ENCODE measurements around the gene MAPK10. TPM values are rescaled to one million over a fixed set of nuclear protein-coding genes. Genes with fewer than 3 reads are reported as not detected.

Gene MAPK10
- polyA plus RNA-seq, 3 donors = 0.36 TPM; not detected in 2

GRCh38 chr4:86362510-86362909, 2.7 kb upstream of the MAPK10 start:
- H3K27ac ChIP-seq (ENCODE audit: low read depth in 1 of 2, low read length in 2 of 2) = no peak overlapping the region
- no peaks in the 10 kb centered on the region for H3K36me3 ChIP-seq (replicated peaks in 1 of 2; ENCODE audit: control insufficient read depth in 1 of 2, insufficient read depth in 2 of 2, low read length in 2 of 2)
- no peak overlapping the region for H3K9ac ChIP-seq (ENCODE audit: insufficient read depth, low read length, poor library complexity, severe bottlenecking)
- no peak overlapping the region for H3K4me3 ChIP-seq (replicated peaks in 1 of 3; ENCODE audit: low read depth in 2 of 3, low read length in 3 of 3)
- no peak overlapping the region for H3K4me3 Mint-ChIP-seq
- no peaks in the 10 kb centered on the region for H3K9me3 ChIP-seq (replicated peaks in 1 of 2; ENCODE audit: control insufficient read depth in 1 of 2, insufficient read depth in 1 of 2, low read length in 2 of 2)
- peaks cover 1 to 7% (median 2%) of the 10 kb centered on the region in 3 donors for H3K27me3 Mint-ChIP-seq (ENCODE audit: low read depth in 3 of 3)
- H3K4me2 ChIP-seq (replicated peaks; ENCODE audit: extremely low read depth, low read length, poor library complexity, severe bottlenecking) = no peak overlapping the region
- H3K36me3 Mint-ChIP-seq = no peaks in the 10 kb centered on the region
- no peaks in the 10 kb centered on the region for H3K27me3 ChIP-seq (ENCODE audit: control insufficient read depth in 2 of 2, insufficient read depth in 2 of 2, low read length in 2 of 2)
- intact Hi-C loops (cut with micrococcal nuclease) = no loop called here
- DNase-seq = no peak
- H3K27ac Mint-ChIP-seq = no peak overlapping the region
- peaks cover 9 to 17% of the 10 kb centered on the region in 2 donors for H3K4me1 ChIP-seq (ENCODE audit: control insufficient read depth in 1 of 2, insufficient read depth in 2 of 2, low read length in 2 of 2)
- no peak overlapping the region for H2AFZ ChIP-seq (ENCODE audit: insufficient read depth, low read depth, low read length, poor library complexity, severe bottlenecking)
- H3K79me2 ChIP-seq (ENCODE audit: insufficient read depth, low read length) = no peaks in the 10 kb centered on the region
- H4K20me1 ChIP-seq (ENCODE audit: insufficient read depth, low read length) = no peaks in the 10 kb centered on the region
- no peaks in the 10 kb centered on the region for H3K9me3 Mint-ChIP-seq
- TF ChIP-seq CTCF (IDR thresholded peaks at IDR 0.05) = no peak
- peaks cover 17% of the 10 kb centered on the region for H3K4me1 Mint-ChIP-seq

GRCh38 chr4:86358257-86358656, 1.6 kb downstream of the MAPK10 start:
- Histone ChIP-seq H3K4me2 (replicated peaks; ENCODE audit: extremely low read depth, low read length, poor library complexity, severe bottlenecking) (no peak overlapping the region), H3K36me3 (replicated peaks in 1 of 2; ENCODE audit: control insufficient read depth in 1 of 2, insufficient read depth in 2 of 2, low read length in 2 of 2) (no peaks in the 10 kb centered on the region), H3K9me3 (replicated peaks in 1 of 2; ENCODE audit: control insufficient read depth in 1 of 2, insufficient read depth in 1 of 2, low read length in 2 of 2) (no peaks in the 10 kb centered on the region), H2AFZ (ENCODE audit: insufficient read depth, low read depth, low read length, poor library complexity, severe bottlenecking) (no peak overlapping the region), H3K4me3 (replicated peaks in 1 of 3; ENCODE audit: low read depth in 2 of 3, low read length in 3 of 3) (no peak overlapping the region), H4K20me1 (ENCODE audit: insufficient read depth, low read length) (no peaks in the 10 kb centered on the region), H3K9ac (ENCODE audit: insufficient read depth, low read length, poor library complexity, severe bottlenecking) (no peak overlapping the region), H3K4me1 (ENCODE audit: control insufficient read depth in 1 of 2, insufficient read depth in 2 of 2, low read length in 2 of 2) (peaks cover 9 to 17% of the 10 kb centered on the region in 2 donors), H3K27ac (ENCODE audit: low read depth in 1 of 2, low read length in 2 of 2) (no peak overlapping the region), H3K79me2 (ENCODE audit: insufficient read depth, low read length) (no peaks in the 10 kb centered on the region), H3K27me3 (ENCODE audit: control insufficient read depth in 2 of 2, insufficient read depth in 2 of 2, low read length in 2 of 2) (no peaks in the 10 kb centered on the region)
- H3K4me1 Mint-ChIP-seq = peaks cover 17% of the 10 kb centered on the region
- no peaks in the 10 kb centered on the region for H3K36me3 Mint-ChIP-seq
- intact Hi-C loops (cut with micrococcal nuclease) = no loop called here
- H3K27ac Mint-ChIP-seq = peak overlapping the region in 3 of 7 donors; percentile 19 to 60 (median 52)
- no peak for TF ChIP-seq CTCF (IDR thresholded peaks at IDR 0.05)
- no CpG with 5 or more reads among the region's 3 CpGs for WGBS (ENCODE audit: insufficient coverage)
- no peak overlapping the region for H3K4me3 Mint-ChIP-seq
- DNase-seq = no peak
- H3K27me3 Mint-ChIP-seq (ENCODE audit: low read depth in 3 of 3) = peaks cover 0 to 7% (median 1%) of the 10 kb centered on the region in 3 donors
- no peaks in the 10 kb centered on the region for H3K9me3 Mint-ChIP-seq
